ENCODE results near the gene DOCK2.

- TF ChIP-seq CTCF (conservative IDR thresholded peaks at IDR 0.05; ENCODE audit: low read depth, low read length) (no peak), EZH2 (IDR thresholded peaks at IDR 0.05; ENCODE audit: low read length, unreplicated experiment) (no peak)
Measured at GRCh38 chr5:169918228-169918627, 281.2 kb downstream of the DOCK2 start.

Data from PC-3 (cell line).